Osteocyte (in vitro differentiated cells): Measurements from ENCODE around the gene MMP20. TPM values are rescaled to one million over a fixed set of nuclear protein-coding genes. Genes with fewer than 3 reads are reported as not detected.

Source experiments
- DNase-seq: peaks from one replicate; pipeline ENCODE4 v3.0.0; 2021; ENCODE audit warnings: mixed read lengths; ENCODE audit not compliant: unreplicated experiment; ENCODE audit errors: extremely low spot score
- H3K27ac Mint-ChIP-seq: one replicate; pipeline ENCODE4 v1.8.0; 2021; ENCODE audit warnings: mild to moderate bottlenecking, mixed read lengths; ENCODE audit not compliant: unreplicated experiment
- H3K27me3 Mint-ChIP-seq: one replicate; pipeline ENCODE4 v1.8.0; 2021; ENCODE audit warnings: mixed read lengths; ENCODE audit not compliant: unreplicated experiment
- H3K36me3 Mint-ChIP-seq: one replicate; pipeline ENCODE4 v1.8.0; 2021; ENCODE audit warnings: mixed read lengths; ENCODE audit not compliant: unreplicated experiment
- H3K4me1 Mint-ChIP-seq: one replicate; pipeline ENCODE4 v1.8.0; 2021; ENCODE audit warnings: mixed read lengths; ENCODE audit not compliant: unreplicated experiment
- H3K4me3 Mint-ChIP-seq: one replicate; pipeline ENCODE4 v1.8.0; 2021; ENCODE audit warnings: mild to moderate bottlenecking, moderate library complexity, mixed read lengths; ENCODE audit not compliant: unreplicated experiment
- H3K9me3 Mint-ChIP-seq: one replicate; pipeline ENCODE4 v1.8.0; 2021; ENCODE audit warnings: mixed read lengths; ENCODE audit not compliant: unreplicated experiment
- CTCF ChIP-seq: fragments of 200-600 bp; sonication (generic); IDR thresholded peaks from 2 replicates; pipeline ENCODE4 v1.5.0; 2021; ENCODE audit warnings: antibody characterized with exemption, mild to moderate bottlenecking, moderate library complexity
- total RNA-seq: library from RNA; stranded (reverse); gene quantifications from 2 replicates; pipeline ENCODE4 v1.2.1, GENCODE V29; 2021

Gene MMP20
- total RNA-seq, 1 donor from 2014 or later: not detected

GRCh38 chr11:102527041-102527440 lies 98.1 kb downstream of the MMP20 start:
- Mint-ChIP-seq H3K9me3 (no peaks in the 10 kb centered on the region), H3K27ac (no peak overlapping the region), H3K4me3 (no peak overlapping the region), H3K27me3 (no peaks in the 10 kb centered on the region), H3K4me1 (no peaks in the 10 kb centered on the region), H3K36me3 (no peaks in the 10 kb centered on the region)
- no peak for DNase-seq
- no peak for TF ChIP-seq CTCF

Other genes with a start within 250 kb of the MMP20 start
- gene TMEM123, start 172.6 kb downstream of the MMP20 start, total RNA-seq: 244 and 250 TPM in 2 replicates
- not detected in 2 replicates for gene MMP7, start 94.6 kb downstream of the MMP20 start, total RNA-seq
- not detected in 2 replicates for gene MMP27, start 80.4 kb upstream of the MMP20 start, total RNA-seq
- gene MMP8, start 99.6 kb upstream of the MMP20 start, total RNA-seq: not detected in 2 replicates
- not detected in 2 replicates for gene MMP10, start 155.3 kb upstream of the MMP20 start, total RNA-seq
- not detected in 2 replicates for gene MMP1, start 172.8 kb upstream of the MMP20 start, total RNA-seq
- gene MMP3, start 218.3 kb upstream of the MMP20 start, total RNA-seq: not detected in 2 replicates
- gene MMP12, start 249.7 kb upstream of the MMP20 start, total RNA-seq: not detected in 2 replicates